IPS-20b (cell line): Measurements from ENCODE around the gene ATP5MG.

Experiments
- H3K27ac ChIP-seq: one replicate; pipeline ENCODE4 v1.5.1; 2013; ENCODE audit warnings: low read length
- H3K27me3 ChIP-seq: 2 replicates; pipeline ENCODE4 v1.6.1; 2013; ENCODE audit warnings: mild to moderate bottlenecking, low read length, inconsistent platforms; ENCODE audit not compliant: insufficient read depth
- H3K36me3 ChIP-seq: 2 replicates; pipeline ENCODE4 v1.6.1; 2013; ENCODE audit warnings: low read depth, mild to moderate bottlenecking, inconsistent platforms, low read length, moderate library complexity; ENCODE audit not compliant: insufficient read depth
- H3K4me1 ChIP-seq: 2 replicates; pipeline ENCODE4 v1.6.1; 2013; ENCODE audit warnings: mild to moderate bottlenecking, control low read depth, inconsistent platforms, low read length, moderate library complexity; ENCODE audit not compliant: insufficient read depth
- H3K4me3 ChIP-seq: 2 replicates; pipeline ENCODE4 v1.5.1; 2013; ENCODE audit warnings: mild to moderate bottlenecking, low read length, inconsistent platforms
- H3K9ac ChIP-seq: 2 replicates; pipeline ENCODE4 v1.6.1; 2013; ENCODE audit warnings: low read depth, mild to moderate bottlenecking, inconsistent platforms, low read length, moderate library complexity
- H3K9me3 ChIP-seq: 2 replicates; pipeline ENCODE4 v1.6.1; 2013; ENCODE audit warnings: mild to moderate bottlenecking, low read depth, low read length, inconsistent platforms; ENCODE audit not compliant: insufficient read depth

Gene ATP5MG

DNA sequence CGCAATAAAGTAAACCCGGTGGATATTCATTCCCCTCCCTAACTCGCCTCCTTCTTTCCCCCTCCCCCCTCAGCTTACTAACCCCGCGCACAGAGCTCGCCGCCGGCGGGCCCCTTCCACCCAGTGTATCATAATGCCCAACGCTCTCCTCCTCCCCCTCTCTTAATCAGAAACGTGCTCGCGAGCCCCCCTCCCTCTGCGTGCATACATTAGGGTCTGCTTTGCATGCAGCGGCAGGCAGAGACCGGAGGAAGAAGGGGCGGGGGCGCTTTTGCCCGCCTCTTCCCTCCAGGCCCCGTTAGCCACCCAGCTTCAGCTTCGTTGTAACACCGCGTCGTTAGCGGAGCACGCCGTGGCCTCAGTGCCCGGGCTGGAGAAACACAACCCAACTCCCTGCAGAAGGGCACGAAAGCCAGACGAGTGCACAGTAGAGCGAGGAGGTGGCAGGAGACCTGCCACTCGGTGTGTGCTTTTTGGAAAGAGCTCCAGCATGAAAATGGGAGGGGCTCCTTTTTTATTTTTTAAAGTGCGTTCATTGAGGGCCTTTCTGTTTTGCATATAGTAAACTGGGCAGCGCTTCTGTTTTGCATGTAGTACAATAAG lies 34.0 kb downstream of the ATP5MG start:
- H3K27ac ChIP-seq: peak overlapping the region; percentile 94

DNA sequence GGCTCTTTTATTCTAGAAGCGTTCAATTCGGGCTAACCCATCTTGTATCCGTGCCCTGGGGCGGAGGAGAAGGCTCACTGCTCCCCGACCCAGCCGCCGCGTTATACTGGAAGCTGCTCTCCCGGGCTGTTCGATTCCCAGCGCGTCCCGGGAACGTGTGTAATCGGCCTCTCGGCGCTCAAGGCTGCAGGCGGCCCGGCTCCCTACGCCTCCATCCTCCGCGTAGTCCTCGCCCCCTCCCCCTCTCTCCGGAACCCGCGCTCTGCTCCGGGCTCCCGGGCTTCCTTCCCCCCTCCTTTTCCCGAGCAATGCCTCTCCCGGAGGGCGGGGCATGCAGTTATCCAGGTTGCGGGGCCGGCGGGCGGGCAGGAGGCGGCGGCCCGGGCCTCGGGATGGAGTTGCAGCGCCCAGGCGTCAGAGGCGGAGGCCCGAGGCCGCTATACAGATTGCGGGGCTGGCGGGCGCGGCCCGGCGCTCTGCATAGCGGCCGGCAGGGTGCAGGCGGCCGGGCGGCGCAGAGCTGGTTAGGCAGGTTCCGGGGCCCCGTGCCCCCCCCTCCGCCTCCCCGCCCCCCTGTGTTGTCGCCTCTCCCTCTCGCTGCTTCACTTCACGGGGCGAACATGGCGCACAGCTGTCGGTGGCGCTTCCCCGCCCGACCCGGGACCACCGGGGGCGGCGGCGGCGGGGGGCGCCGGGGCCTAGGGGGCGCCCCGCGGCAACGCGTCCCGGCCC lies 34.7 kb downstream of the ATP5MG start, which contains the start of gene KMT2A:
TSS of gene KMT2A (plus strand) at position 600 of the 732 bp plus-strand sequence. CDS start at position 621, 21 bp downstream.
- peak within 1 kb of the TSS; percentile 93 for H3K4me3 ChIP-seq
- H3K4me1 ChIP-seq: peaks cover 13% of the 10 kb centered on the region; the same call in 1 of the 2 replicates
- H3K27me3 ChIP-seq: 0 out of 2 replicates have a peak, but pooled peaks cover 7% of the 10 kb centered on the region

More for the DNA sequence above, 34.0 kb downstream of the ATP5MG start:
- H3K9me3 ChIP-seq: no peaks in the 10 kb centered on the region
- peaks cover 13% of the 10 kb centered on the region; the same call in 1 of the 2 replicates for H3K4me1 ChIP-seq
- peak overlapping the region; percentile 98 for H3K9ac ChIP-seq
- H3K4me3 ChIP-seq: peak overlapping the region; percentile 93
- 0 out of 2 replicates have a peak, but pooled peaks cover 7% of the 10 kb centered on the region for H3K27me3 ChIP-seq
- peaks cover 14% of the 10 kb centered on the region; the same call in 1 of the 2 replicates for H3K36me3 ChIP-seq

DNA sequence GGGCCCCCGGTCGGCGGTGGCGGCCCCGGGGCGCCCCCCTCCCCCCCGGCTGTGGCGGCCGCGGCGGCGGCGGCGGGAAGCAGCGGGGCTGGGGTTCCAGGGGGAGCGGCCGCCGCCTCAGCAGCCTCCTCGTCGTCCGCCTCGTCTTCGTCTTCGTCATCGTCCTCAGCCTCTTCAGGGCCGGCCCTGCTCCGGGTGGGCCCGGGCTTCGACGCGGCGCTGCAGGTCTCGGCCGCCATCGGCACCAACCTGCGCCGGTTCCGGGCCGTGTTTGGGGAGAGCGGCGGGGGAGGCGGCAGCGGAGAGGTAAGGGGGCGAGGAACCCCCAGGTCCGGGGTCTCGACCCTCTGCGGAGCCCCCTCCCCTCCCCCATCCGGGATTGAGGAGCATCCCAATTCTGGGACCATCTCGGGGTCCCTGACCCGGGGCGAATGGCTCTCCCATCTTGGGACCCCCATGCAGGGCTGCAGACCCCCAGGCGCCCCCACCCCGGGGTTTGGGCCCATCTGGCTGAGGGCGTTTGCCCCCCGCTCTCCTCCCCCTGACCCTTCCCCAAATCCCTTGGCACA lies 35.3 kb downstream of the ATP5MG start:
- Histone ChIP-seq H3K27me3 (0 out of 2 replicates have a peak, but pooled peaks cover 7% of the 10 kb centered on the region), H3K36me3 (peaks cover 26% of the 10 kb centered on the region; the same call in 1 of the 2 replicates), H3K27ac (no peak overlapping the region), H3K9me3 (no peaks in the 10 kb centered on the region), H3K4me3 (peak overlapping the region; percentile 93), H3K4me1 (peaks cover 20% of the 10 kb centered on the region), H3K9ac (peak overlapping the region; percentile 89; the same call in 1 of the 2 replicates)

More for the DNA sequence above, 34.7 kb downstream of the ATP5MG start, which contains the start of gene KMT2A:
- Histone ChIP-seq H3K9ac (peak within 1 kb of the TSS; percentile 98), H3K27ac (peak within 1 kb of the TSS; percentile 94), H3K36me3 (peaks cover 21% of the 10 kb centered on the region; the same call in 1 of the 2 replicates), H3K9me3 (no peaks in the 10 kb centered on the region)

DNA sequence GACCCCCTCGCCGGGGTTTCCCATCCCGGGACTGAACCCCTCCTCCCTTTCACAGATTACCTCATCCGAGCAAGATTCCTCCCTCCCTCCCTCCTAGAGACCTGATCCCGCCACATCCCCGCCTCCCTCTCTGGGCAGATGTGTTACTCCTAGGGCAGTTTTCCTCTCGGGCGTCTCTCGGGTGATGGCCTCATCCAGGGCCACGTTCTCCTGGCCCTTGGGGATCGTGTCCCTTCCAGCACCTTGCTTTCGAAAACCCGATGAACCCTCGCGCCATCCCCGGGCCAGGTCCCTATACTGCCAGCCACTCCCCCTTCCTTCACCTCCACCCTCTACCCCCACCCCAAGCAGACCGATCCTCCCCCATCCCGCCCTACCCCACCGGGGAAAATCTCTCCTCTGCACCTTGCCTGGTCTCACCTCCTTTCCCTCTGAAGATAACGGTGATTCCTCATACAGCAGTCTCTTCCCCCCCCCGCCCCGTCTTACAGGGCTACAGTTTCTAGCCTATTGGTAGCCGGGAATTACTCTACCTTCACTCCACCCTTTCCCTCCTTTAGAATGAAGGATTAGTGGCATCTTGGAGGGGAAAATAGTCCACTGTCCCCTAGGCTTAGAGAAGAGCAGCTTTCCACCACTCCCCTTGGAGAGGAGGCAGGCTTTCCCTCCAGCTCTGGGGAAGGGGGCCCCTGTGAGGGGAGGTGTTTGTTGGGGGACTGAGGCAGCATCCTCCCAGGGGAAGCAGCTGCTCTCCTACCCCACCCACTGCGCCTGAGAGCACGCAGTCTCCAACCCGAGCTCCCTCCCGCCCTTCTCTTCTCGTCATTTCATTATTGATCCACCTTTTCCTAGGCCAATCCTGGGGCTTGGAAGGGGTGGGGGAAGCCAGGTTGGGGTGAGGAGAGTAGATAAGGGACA lies 36.1 kb downstream of the ATP5MG start:
- Histone ChIP-seq H3K9ac (peak overlapping the region; percentile 89; the same call in 1 of the 2 replicates), H3K27ac (no peak overlapping the region), H3K4me1 (peaks cover 27% of the 10 kb centered on the region), H3K36me3 (peaks cover 27% of the 10 kb centered on the region; the same call in 1 of the 2 replicates), H3K9me3 (no peaks in the 10 kb centered on the region), H3K27me3 (0 out of 2 replicates have a peak, but pooled peaks cover 7% of the 10 kb centered on the region), H3K4me3 (peak overlapping the region; percentile 93)

DNA sequence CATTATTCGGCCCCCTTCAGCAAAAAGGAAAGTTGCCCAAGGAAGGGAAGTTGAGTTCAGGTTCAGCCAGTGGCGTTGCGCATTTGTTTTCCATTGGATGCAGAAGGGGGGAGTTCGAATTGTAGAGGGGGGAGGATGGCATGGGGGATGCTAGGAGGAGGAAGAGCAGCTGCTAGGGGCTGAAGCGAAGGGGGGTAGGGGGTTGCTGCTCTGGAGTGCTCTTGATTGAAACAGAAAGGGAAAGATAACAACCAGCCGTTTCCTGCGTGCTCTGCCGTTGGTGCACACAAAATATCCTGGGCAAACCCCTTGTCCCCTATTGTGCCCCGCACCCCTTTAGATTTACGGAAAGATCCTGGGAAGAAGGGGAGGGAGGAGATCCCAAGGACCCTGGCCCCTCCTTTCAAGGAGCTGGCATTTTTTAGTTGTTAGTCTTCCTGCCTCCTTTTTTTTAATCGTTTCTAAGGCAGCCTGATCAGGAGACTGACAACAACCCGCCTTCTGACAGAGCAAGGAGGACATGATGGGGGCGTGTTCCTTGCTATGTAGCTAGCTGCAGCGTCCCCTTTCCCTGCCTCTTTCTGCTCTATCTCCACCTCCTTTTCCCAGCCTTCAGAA lies 37.0 kb downstream of the ATP5MG start:
- Histone ChIP-seq H3K9me3 (no peaks in the 10 kb centered on the region), H3K27me3 (0 out of 2 replicates have a peak, but pooled peaks cover 7% of the 10 kb centered on the region), H3K4me3 (peak overlapping the region; percentile 93), H3K27ac (no peak overlapping the region), H3K9ac (peak overlapping the region; percentile 89; the same call in 1 of the 2 replicates), H3K36me3 (peaks cover 34% of the 10 kb centered on the region; the same call in 1 of the 2 replicates), H3K4me1 (peaks cover 34% of the 10 kb centered on the region)

DNA sequence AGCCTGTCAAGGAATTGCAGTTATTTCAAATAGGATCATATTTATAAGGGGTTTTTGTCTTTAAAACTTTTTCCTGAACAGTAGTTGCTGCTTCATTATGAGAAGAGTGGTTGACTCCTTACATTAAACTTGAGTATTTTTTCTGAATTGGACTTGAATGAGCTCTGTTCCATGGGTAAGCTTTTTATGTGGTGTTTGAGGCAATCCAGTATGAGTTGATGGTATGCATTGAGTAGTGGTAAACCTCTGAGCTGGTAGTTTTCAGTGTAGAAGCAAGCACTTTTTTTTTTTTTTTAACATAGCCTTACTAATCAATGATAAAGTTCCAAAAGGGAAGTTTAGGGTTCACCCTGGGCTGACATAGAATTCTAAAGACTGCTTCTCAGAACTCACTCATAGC lies 38.2 kb downstream of the ATP5MG start:
- Histone ChIP-seq H3K36me3 (peaks cover 38% of the 10 kb centered on the region; the same call in 1 of the 2 replicates), H3K9ac (no peak overlapping the region), H3K4me1 (peaks cover 34% of the 10 kb centered on the region), H3K27ac (no peak overlapping the region), H3K4me3 (no peak overlapping the region), H3K27me3 (no peaks in the 10 kb centered on the region), H3K9me3 (no peaks in the 10 kb centered on the region)

DNA sequence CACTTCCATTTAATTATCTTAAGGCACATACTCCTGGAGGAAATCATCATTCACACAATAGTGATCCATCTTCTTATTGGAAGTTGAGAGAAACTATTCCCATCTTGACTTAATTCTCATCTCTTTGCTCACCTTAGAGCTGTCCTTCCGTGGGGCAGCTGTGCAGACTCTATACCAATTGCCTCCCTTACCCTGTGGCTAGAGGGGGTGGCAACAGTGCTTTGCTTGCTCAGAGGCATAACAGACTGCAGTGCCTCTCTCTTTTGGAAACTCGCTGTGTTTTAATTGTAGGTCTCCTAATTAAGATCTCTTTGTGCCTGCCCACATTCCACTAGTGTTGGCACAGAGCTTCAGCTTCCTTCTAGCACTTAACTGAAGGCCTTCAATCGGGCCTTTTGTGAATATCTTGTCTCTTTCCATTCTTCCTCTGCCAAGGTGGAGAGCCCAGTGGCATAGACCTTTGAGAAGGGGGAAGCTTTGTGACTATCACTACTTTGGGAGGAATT lies 40.4 kb downstream of the ATP5MG start:
- H3K9ac ChIP-seq: no peak overlapping the region
- peak overlapping the region; percentile 32; the same call in 1 of the 2 replicates for H3K4me3 ChIP-seq
- H3K27ac ChIP-seq: no peak overlapping the region
- peaks cover 47% of the 10 kb centered on the region; the same call in 1 of the 2 replicates for H3K36me3 ChIP-seq
- no peaks in the 10 kb centered on the region for H3K27me3 ChIP-seq
- peaks cover 34% of the 10 kb centered on the region for H3K4me1 ChIP-seq
- H3K9me3 ChIP-seq: no peaks in the 10 kb centered on the region

DNA sequence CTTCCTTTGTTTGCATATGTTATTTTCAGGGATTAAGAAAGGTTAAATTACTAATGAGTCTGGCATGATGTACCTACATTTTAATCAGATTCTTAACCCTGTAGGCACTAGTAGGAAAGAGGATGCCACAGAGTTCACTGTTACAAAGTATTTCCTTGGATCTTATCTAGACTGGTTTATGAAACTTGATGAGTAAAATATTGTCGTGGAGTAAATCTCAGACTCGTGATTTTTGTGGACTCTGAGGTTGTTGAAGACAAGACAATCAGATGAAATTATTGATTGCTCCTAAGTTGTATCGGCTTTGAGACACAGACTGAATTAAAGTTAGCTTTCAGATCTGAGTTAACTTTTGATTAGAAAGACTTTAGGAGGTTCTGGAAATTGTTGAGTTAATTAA lies 40.9 kb downstream of the ATP5MG start:
- Histone ChIP-seq H3K27me3 (no peaks in the 10 kb centered on the region), H3K9ac (0 out of 2 replicates have a peak overlapping the region, but pooled peaks have one; percentile 1), H3K4me1 (peaks cover 34% of the 10 kb centered on the region), H3K36me3 (peaks cover 47% of the 10 kb centered on the region; the same call in 1 of the 2 replicates), H3K9me3 (no peaks in the 10 kb centered on the region), H3K27ac (no peak overlapping the region), H3K4me3 (no peak overlapping the region; the same call in 1 of the 2 replicates)

DNA sequence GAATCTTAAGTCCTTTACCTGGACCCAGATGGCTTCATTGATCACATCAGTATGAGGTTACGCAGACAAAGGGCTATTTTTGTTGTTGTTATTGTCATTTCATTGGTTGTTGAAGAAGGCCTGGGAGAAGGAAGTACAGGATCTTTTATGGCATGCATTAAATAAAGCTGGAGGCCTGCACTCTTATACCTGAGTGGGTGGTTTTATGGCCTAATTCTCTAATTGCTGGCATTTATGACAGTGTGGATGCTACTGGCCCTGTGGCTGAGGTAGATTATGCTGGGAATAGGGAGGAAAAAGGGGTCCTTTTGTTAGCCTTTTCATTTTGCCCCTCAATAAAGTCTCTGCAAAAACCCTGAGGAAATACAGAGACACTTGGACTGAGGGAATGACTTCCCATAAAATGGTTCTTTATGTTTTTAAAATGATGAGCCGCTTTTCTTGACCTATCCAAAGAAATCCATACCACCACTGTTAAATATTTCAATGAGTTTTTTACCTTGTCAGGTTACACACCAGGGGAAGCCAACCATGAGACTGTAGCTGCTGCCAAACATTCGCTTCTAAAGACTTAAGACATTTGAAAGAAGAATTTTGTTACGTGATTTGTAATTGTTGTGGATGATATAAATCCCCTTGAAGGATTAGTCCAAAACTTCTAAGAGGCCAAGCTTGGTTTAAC lies 41.6 kb downstream of the ATP5MG start:
- no peaks in the 10 kb centered on the region for H3K9me3 ChIP-seq
- peaks cover 34% of the 10 kb centered on the region for H3K4me1 ChIP-seq
- peaks cover 54% of the 10 kb centered on the region; the same call in 1 of the 2 replicates for H3K36me3 ChIP-seq
- H3K4me3 ChIP-seq: no peak overlapping the region
- H3K9ac ChIP-seq: 0 out of 2 replicates have a peak overlapping the region, but pooled peaks have one; percentile 1
- H3K27me3 ChIP-seq: no peaks in the 10 kb centered on the region
- H3K27ac ChIP-seq: no peak overlapping the region
